HCT116 (cell line): Measurements from ENCODE around the gene ATOH8. TPM values are rescaled to one million over a fixed set of nuclear protein-coding genes. Genes with fewer than 3 reads are reported as not detected.

ENCODE experiments used
- ATAC-seq: fragments of 200-7000 bp; cut with Tn5 transposase; 2 replicates; pipeline ENCODE4 v1.9.1; 2020; ENCODE audit warnings: mild to moderate bottlenecking, moderate library complexity
- BruUV-seq: library from RNA; stranded (reverse); fragments of 400-500 nt; replicated peaks from 2 replicates; lab custom pipeline; 2021; lab: Mats Ljungman, UMichigan
- CTCF ChIA-PET: fragments of 300-600 bp; sonication (Branson Sonifier 250); formaldehyde crosslinking; loops from one replicate; lab custom pipeline; 2021; ENCODE audit warnings: antibody characterized with exemption; lab: Charles Lee
- POLR2A ChIA-PET: fragments of 300-600, 350-600 bp; sonication (Branson Sonifier 250); formaldehyde crosslinking; loops from one replicate; lab custom pipeline; 2021; ENCODE audit warnings: antibody characterized with exemption; lab: Charles Lee
- RAD21 ChIA-PET, 2 experiments: fragments of 300-600 bp; sonication (Branson Sonifier 250); formaldehyde crosslinking; loops; one replicate each; lab custom pipeline; 2023; ENCODE audit warnings: low total read pairs in 2 of 2; ENCODE audit not compliant: uncharacterized antibody in 2 of 2, unreplicated experiment in 2 of 2, low non-redundant PET in 1 of 2; lab: Charles Lee
- DNase-seq: peaks from one replicate; pipeline ENCODE4 v3.0.0-alpha.2; 2010; ENCODE audit warnings: low read depth, low spot score
- H2AFZ ChIP-seq: fragments of 200-600 bp; shearing (Covaris generic), sonication (generic); 2 replicates; pipeline ENCODE4 v1.6.1; 2017; ENCODE audit warnings: low read depth, mixed run types, mixed read lengths, antibody characterized with exemption, low read length; ENCODE audit not compliant: poor library complexity, severe bottlenecking
- H3K27ac ChIP-seq: 2 replicates; pipeline ENCODE4 v1.5.1; 2012; ENCODE audit warnings: low read depth, low read length
- H3K27me3 ChIP-seq: fragments of 200-600 bp; sonication (generic); 2 replicates; pipeline ENCODE4 v1.6.1; 2016; ENCODE audit warnings: mixed run types, low read length, mixed read lengths; ENCODE audit not compliant: insufficient read depth
- H3K36me3 ChIP-seq, 2 experiments: fragments of 200-500 bp in 1 of 2; fragments of 200-600 bp in 1 of 2; sonication (Bioruptor generic) in 1 of 2; sonication (generic) in 1 of 2; 2 replicates each; pipeline versions ENCODE4 v1.5.1 to v1.6.1; 2014 to 2016; ENCODE audit warnings: low read length in 2 of 2, inconsistent platforms in 1 of 2, mixed read lengths in 1 of 2, mixed run types in 1 of 2; ENCODE audit not compliant: insufficient read depth in 2 of 2, control insufficient read depth in 1 of 2
- H3K4me1 ChIP-seq, 2 experiments: fragments of 200-600 bp in 1 of 2; sonication (generic) in 1 of 2; 2 replicates each; pipeline versions ENCODE4 v1.5.1 to v1.6.1; 2012 to 2017; ENCODE audit warnings: low read length in 2 of 2, inconsistent platforms in 1 of 2, mild to moderate bottlenecking in 1 of 2, mixed read lengths in 1 of 2, mixed run types in 1 of 2, moderate library complexity in 1 of 2; ENCODE audit not compliant: insufficient read depth in 2 of 2, control insufficient read depth in 1 of 2
- H3K4me2 ChIP-seq: fragments of 200-600 bp; sonication (generic); 2 replicates; pipeline ENCODE4 v1.6.1; 2017; ENCODE audit warnings: mixed run types, low read length, mixed read lengths
- H3K4me3 ChIP-seq, 2 experiments: fragments of 200-600 bp in 1 of 2; sonication (generic) in 1 of 2; replicated peaks in 1 of 2; 2 replicates each; pipeline ENCODE4 v1.5.1; 2011 to 2016; ENCODE audit warnings: low read length in 2 of 2, control low read depth in 1 of 2, low read depth in 1 of 2, mild to moderate bottlenecking in 1 of 2, mixed read lengths in 1 of 2, mixed run types in 1 of 2
- H3K79me2 ChIP-seq: fragments of 200-600 bp; sonication (generic); 2 replicates; pipeline ENCODE4 v1.6.1; 2017; ENCODE audit warnings: mild to moderate bottlenecking, mixed run types, low read length, moderate library complexity, mixed read lengths; ENCODE audit not compliant: insufficient read depth
- H3K9ac ChIP-seq: fragments of 200-600 bp; sonication (generic); 2 replicates; pipeline ENCODE4 v1.6.1; 2016; ENCODE audit warnings: low read length, mixed read lengths
- H3K9me2 ChIP-seq: fragments of 200-600 bp; sonication (generic), shearing (Covaris generic); 2 replicates; pipeline ENCODE4 v1.6.1; 2017; ENCODE audit warnings: mixed run types, mild to moderate bottlenecking, moderate library complexity; ENCODE audit not compliant: insufficient read depth
- H3K9me3 ChIP-seq, 2 experiments: fragments of 200-500 bp in 1 of 2; fragments of 200-600 bp in 1 of 2; sonication (Bioruptor generic) in 1 of 2; sonication (generic) in 1 of 2; 2 replicates each; pipeline ENCODE4 v1.6.1; 2014 to 2017; ENCODE audit warnings: low read length in 2 of 2, mixed read lengths in 2 of 2, inconsistent platforms in 1 of 2, low read depth in 1 of 2, mild to moderate bottlenecking in 1 of 2, mixed run types in 1 of 2, moderate library complexity in 1 of 2; ENCODE audit not compliant: control insufficient read depth in 1 of 2, insufficient read depth in 1 of 2
- H4K20me1 ChIP-seq: fragments of 200-600 bp; sonication (generic), shearing (Covaris generic); 2 replicates; pipeline ENCODE4 v1.6.1; 2017; ENCODE audit warnings: mixed run types, mild to moderate bottlenecking, moderate library complexity; ENCODE audit not compliant: insufficient read depth
- ATF3 ChIP-seq: IDR thresholded peaks from 2 replicates; pipeline ENCODE4 v1.6.1; 2012
- CEBPB ChIP-seq: IDR thresholded peaks from 2 replicates; pipeline ENCODE4 v1.6.1; 2012; ENCODE audit warnings: low read depth
- EZH2phosphoT487 ChIP-seq: fragments of 200-600 bp; IDR thresholded peaks from 2 replicates; pipeline ENCODE4 v1.6.1; 2018; ENCODE audit warnings: antibody characterized with exemption, borderline replicate concordance
- FOSL1 ChIP-seq: IDR thresholded peaks from 2 replicates; pipeline ENCODE4 v1.6.1; 2012; ENCODE audit warnings: low read depth
- MAX ChIP-seq: IDR thresholded peaks from 2 replicates; pipeline ENCODE4 v1.6.1; 2012
- TCF7L2 ChIP-seq: IDR thresholded peaks from 2 replicates; pipeline ENCODE4 v1.7.0; 2011; ENCODE audit warnings: borderline replicate concordance, inconsistent platforms; ENCODE audit not compliant: insufficient read depth, insufficient read length; ENCODE audit errors: extremely low read depth
- ZFX ChIP-seq: fragments of 450-650 bp; IDR thresholded peaks from 2 replicates; pipeline ENCODE4 v1.6.1; 2017
- intact Hi-C: fragments of 100-400 bp; cut with micrococcal nuclease; formaldehyde crosslinking; loops from 2 replicates; pipeline ENCODE4 v1.10.0; 2022
- total RNA-seq: library from RNA; stranded (reverse); gene quantifications from one replicate; pipeline ENCODE4 v1.2.1, GENCODE V29; 2021; ENCODE audit not compliant: unreplicated experiment
- TF ChIP-seq, protein P1 (sequence below), 3 experiments: fragments of 200-600 bp in 1 of 3; sonication (generic) in 1 of 3; IDR thresholded peaks in 2 of 3; conservative IDR thresholded peaks in 1 of 3; 2 replicates each; pipeline ENCODE4 v1.5.1; 2012 to 2017; ENCODE audit warnings: low read depth in 2 of 3, low read length in 2 of 3, antibody characterized with exemption in 1 of 3, borderline replicate concordance in 1 of 3, control low read depth in 1 of 3, mild to moderate bottlenecking in 1 of 3, mixed read lengths in 1 of 3, mixed run types in 1 of 3, moderate library complexity in 1 of 3; ENCODE audit not compliant: insufficient read depth in 1 of 3

The ATOH8 gene
- total RNA-seq, 1 experiment from 2014 or later: 0.74 TPM

DNA sequence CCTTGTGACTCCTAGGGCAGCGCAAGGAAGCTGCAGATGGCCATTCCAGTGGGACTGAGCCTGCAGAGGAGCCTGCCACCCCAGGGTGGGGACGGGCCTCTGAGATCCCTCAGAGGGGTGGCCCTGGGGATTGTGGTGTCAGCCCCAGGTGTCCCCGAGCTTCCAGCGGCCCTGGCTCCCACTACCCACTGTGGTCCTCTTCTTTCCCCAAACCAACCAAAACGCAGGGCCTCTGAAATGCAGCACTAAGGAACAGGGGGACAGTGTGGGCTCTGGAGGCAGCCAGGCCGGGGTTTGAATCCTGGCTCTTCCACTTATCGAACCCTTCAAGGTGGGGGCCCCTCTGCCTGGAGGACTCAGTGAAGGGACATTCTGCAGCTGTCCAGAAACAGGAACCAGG is 32.7 kb downstream of the ATOH8 start:
- H3K4me1 ChIP-seq: no peaks in the 10 kb centered on the region
- TF ChIP-seq CEBPB (no peak), ZFX (no peak), ATF3 (no peak)
- TF ChIP-seq, protein P1, sequence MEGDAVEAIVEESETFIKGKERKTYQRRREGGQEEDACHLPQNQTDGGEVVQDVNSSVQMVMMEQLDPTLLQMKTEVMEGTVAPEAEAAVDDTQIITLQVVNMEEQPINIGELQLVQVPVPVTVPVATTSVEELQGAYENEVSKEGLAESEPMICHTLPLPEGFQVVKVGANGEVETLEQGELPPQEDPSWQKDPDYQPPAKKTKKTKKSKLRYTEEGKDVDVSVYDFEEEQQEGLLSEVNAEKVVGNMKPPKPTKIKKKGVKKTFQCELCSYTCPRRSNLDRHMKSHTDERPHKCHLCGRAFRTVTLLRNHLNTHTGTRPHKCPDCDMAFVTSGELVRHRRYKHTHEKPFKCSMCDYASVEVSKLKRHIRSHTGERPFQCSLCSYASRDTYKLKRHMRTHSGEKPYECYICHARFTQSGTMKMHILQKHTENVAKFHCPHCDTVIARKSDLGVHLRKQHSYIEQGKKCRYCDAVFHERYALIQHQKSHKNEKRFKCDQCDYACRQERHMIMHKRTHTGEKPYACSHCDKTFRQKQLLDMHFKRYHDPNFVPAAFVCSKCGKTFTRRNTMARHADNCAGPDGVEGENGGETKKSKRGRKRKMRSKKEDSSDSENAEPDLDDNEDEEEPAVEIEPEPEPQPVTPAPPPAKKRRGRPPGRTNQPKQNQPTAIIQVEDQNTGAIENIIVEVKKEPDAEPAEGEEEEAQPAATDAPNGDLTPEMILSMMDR (IDR thresholded peaks at IDR 0.05 in 2 of 3, conservative IDR thresholded peaks at IDR 0.05 in 1 of 3; ENCODE audit: borderline replicate concordance in 1 of 3, insufficient read depth in 1 of 3, low read depth in 2 of 3, low read length in 2 of 3): no peak
- ChIA-PET RAD21 (no interaction called here), POLR2A (no interaction called here), CTCF (no interaction called here)
- no peak overlapping the region for H3K27ac ChIP-seq
- no peak for ATAC-seq
- no peak overlapping the region for H3K4me3 ChIP-seq
- intact Hi-C loops: no loop called here
- no peak overlapping the region for H2AFZ ChIP-seq
- no peaks in the 10 kb centered on the region for H3K9me3 ChIP-seq
- H3K36me3 ChIP-seq: no peaks in the 10 kb centered on the region
- no TSS peak for BruUV-seq
- DNase-seq: no peak
- peaks cover 3% of the 10 kb centered on the region; the same call in 1 of the 2 replicates for H3K27me3 ChIP-seq
- H3K9ac ChIP-seq: no peak overlapping the region
- no peaks in the 10 kb centered on the region for H4K20me1 ChIP-seq
- no peaks in the 10 kb centered on the region for H3K79me2 ChIP-seq
- no peaks in the 10 kb centered on the region for H3K9me2 ChIP-seq
- no peak overlapping the region for H3K4me2 ChIP-seq

- no TSS peak for BruUV-seq
- Histone ChIP-seq H4K20me1 (no peaks in the 10 kb centered on the region), H3K79me2 (no peaks in the 10 kb centered on the region), H3K36me3 (no peaks in the 10 kb centered on the region), H3K9ac (no peak overlapping the region), H3K27me3 (peaks cover 4% of the 10 kb centered on the region; the same call in 1 of the 2 replicates), H3K27ac (no peak overlapping the region), H2AFZ (no peak overlapping the region), H3K9me2 (no peaks in the 10 kb centered on the region), H3K4me1 (no peaks in the 10 kb centered on the region), H3K9me3 (no peaks in the 10 kb centered on the region), H3K4me2 (no peak overlapping the region), H3K4me3 (no peak overlapping the region)
- RAD21 ChIA-PET: no interaction called here
- CTCF ChIA-PET: no interaction called here
- ATAC-seq: no peak
- no peak for DNase-seq
- POLR2A ChIA-PET: no interaction called here
- TF ChIP-seq MAX (no peak), EZH2phosphoT487 (no peak), TCF7L2 (no peak), FOSL1 (no peak)
- intact Hi-C loops: no loop called here
These were observed 33.1 kb downstream of the ATOH8 start for GRCh38 chr2:85786865-85787264.
